Hepatocyte (in vitro differentiated cells): Measurements from ENCODE around the gene PCDH9. TPM values are rescaled to one million over a fixed set of nuclear protein-coding genes. Genes with fewer than 3 reads are reported as not detected.

Source experiments
- DNase-seq: peaks from one replicate; pipeline ENCODE4 v3.0.0-alpha.2; 2016; ENCODE audit warnings: low spot score
- H2AFZ ChIP-seq: fragments of 200-600 bp; sonication (generic); 2 replicates; pipeline ENCODE4 v1.6.0; 2016; ENCODE audit warnings: antibody characterized with exemption, mild to moderate bottlenecking
- H3K27ac ChIP-seq: fragments of 200-600 bp; sonication (generic); 2 replicates; pipeline ENCODE4 v1.5.1; 2016; ENCODE audit warnings: mild to moderate bottlenecking
- H3K27me3 ChIP-seq: fragments of 200-600 bp; sonication (generic); 2 replicates; pipeline ENCODE4 v1.6.1; 2016
- H3K36me3 ChIP-seq: fragments of 200-600 bp; sonication (generic); replicated peaks from 2 replicates; pipeline ENCODE4 v1.5.1; 2016; ENCODE audit warnings: low read depth; ENCODE audit not compliant: insufficient read depth
- H3K4me1 ChIP-seq: fragments of 200-600 bp; sonication (generic); 2 replicates; pipeline ENCODE4 v1.5.1; 2016; ENCODE audit warnings: mild to moderate bottlenecking, moderate library complexity; ENCODE audit not compliant: insufficient read depth
- H3K4me2 ChIP-seq: fragments of 200-600 bp; sonication (generic); 2 replicates; pipeline ENCODE4 v1.6.0; 2016
- H3K4me3 ChIP-seq: fragments of 200-600 bp; sonication (generic); 2 replicates; pipeline ENCODE4 v1.5.1; 2016; ENCODE audit warnings: mild to moderate bottlenecking
- H3K79me2 ChIP-seq: fragments of 200-600 bp; sonication (generic); 2 replicates; pipeline ENCODE4 v1.6.0; 2017; ENCODE audit warnings: mild to moderate bottlenecking
- H3K9me2 ChIP-seq: fragments of 200-600 bp; sonication (generic); replicated peaks from 2 replicates; pipeline ENCODE4 v1.6.0; 2017; ENCODE audit warnings: mild to moderate bottlenecking; ENCODE audit not compliant: insufficient read depth
- H3K9me3 ChIP-seq: fragments of 200-600 bp; sonication (generic); 2 replicates; pipeline ENCODE4 v1.5.1; 2016; ENCODE audit warnings: low read depth, mild to moderate bottlenecking
- H4K20me1 ChIP-seq: fragments of 200-600 bp; sonication (generic); 2 replicates; pipeline ENCODE4 v1.6.0; 2016; ENCODE audit warnings: mild to moderate bottlenecking; ENCODE audit not compliant: insufficient read depth, poor library complexity, severe bottlenecking
- EZH2 ChIP-seq: fragments of 200-600 bp; sonication (generic); IDR thresholded peaks from 2 replicates; pipeline ENCODE4 v1.6.1; 2016; ENCODE audit warnings: antibody characterized with exemption, mild to moderate bottlenecking, borderline replicate concordance
- EZH2phosphoT487 ChIP-seq: fragments of 200-600 bp; sonication (generic); IDR thresholded peaks from one replicate; pipeline ENCODE4 v1.6.1; 2018; ENCODE audit warnings: antibody characterized with exemption, mild to moderate bottlenecking, low read depth, moderate library complexity; ENCODE audit not compliant: unreplicated experiment, severe bottlenecking
- WGBS: methylation state at CpG from one replicate; pipeline ENCODE4 v1.1.6; 2016; ENCODE audit warnings: low lambda C conversion rate; ENCODE audit errors: missing lambda C conversion rate; 5-methylcytosine and 5-hydroxymethylcytosine counted together
- polyA plus RNA-seq: library from polyadenylated mRNA; unstranded; fragments of >200 nt; fragmentation: Nextera tagmentation; extraction: Ambion mirVana; gene quantifications from 2 replicates; pipeline ENCODE4 v1.2.1, GENCODE V29; 2016
- total RNA-seq: library from RNA; depleted of rRNA; stranded (reverse); fragments of >200 nt; gene quantifications from 2 replicates; pipeline ENCODE4 v1.2.3, GENCODE V29; 2014
- TF ChIP-seq, protein P1 (sequence below): fragments of 200-600 bp; sonication (generic); IDR thresholded peaks from 2 replicates; pipeline ENCODE4 v1.5.1; 2016; ENCODE audit warnings: antibody characterized with exemption, mild to moderate bottlenecking; ENCODE audit not compliant: poor library complexity

PCDH9 gene
- total and polyA plus RNA-seq, 2 experiments from 2014 or later, result 6.9 to 15.0 TPM

DNA sequence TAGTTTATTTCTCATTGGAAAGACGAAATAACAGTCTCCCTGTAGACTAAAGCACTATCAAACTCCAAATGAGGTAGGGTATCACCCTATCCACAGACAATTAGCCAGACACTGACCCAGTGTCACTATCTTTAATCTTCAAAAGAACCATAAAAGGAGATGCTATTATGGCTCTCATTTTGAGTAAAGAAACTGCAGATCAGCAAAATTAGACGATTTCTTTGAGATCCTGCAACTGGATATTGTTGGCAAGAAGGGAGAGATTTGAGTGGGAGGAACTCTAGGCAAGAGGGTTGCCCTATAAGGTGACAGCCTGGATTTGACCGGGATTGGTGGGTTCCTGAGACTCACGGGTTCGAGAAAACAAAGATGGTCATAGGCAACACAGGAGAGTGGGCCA, 71.2 kb downstream of the PCDH9 start:
- TF ChIP-seq, protein P1, sequence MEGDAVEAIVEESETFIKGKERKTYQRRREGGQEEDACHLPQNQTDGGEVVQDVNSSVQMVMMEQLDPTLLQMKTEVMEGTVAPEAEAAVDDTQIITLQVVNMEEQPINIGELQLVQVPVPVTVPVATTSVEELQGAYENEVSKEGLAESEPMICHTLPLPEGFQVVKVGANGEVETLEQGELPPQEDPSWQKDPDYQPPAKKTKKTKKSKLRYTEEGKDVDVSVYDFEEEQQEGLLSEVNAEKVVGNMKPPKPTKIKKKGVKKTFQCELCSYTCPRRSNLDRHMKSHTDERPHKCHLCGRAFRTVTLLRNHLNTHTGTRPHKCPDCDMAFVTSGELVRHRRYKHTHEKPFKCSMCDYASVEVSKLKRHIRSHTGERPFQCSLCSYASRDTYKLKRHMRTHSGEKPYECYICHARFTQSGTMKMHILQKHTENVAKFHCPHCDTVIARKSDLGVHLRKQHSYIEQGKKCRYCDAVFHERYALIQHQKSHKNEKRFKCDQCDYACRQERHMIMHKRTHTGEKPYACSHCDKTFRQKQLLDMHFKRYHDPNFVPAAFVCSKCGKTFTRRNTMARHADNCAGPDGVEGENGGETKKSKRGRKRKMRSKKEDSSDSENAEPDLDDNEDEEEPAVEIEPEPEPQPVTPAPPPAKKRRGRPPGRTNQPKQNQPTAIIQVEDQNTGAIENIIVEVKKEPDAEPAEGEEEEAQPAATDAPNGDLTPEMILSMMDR, result no peak
- TF ChIP-seq EZH2 (no peak), EZH2phosphoT487 (no peak)
- Histone ChIP-seq H2AFZ (no peak overlapping the region), H4K20me1 (no peaks in the 10 kb centered on the region), H3K27me3 (no peaks in the 10 kb centered on the region), H3K4me1 (no peaks in the 10 kb centered on the region), H3K4me3 (no peak overlapping the region), H3K9me2 (no peaks in the 10 kb centered on the region), H3K79me2 (no peaks in the 10 kb centered on the region), H3K4me2 (no peak overlapping the region), H3K9me3 (no peaks in the 10 kb centered on the region), H3K27ac (no peak overlapping the region), H3K36me3 (no peaks in the 10 kb centered on the region)
- no peak for DNase-seq
- 93% methylated on average over 5 of the region's 5 CpGs for WGBS

DNA sequence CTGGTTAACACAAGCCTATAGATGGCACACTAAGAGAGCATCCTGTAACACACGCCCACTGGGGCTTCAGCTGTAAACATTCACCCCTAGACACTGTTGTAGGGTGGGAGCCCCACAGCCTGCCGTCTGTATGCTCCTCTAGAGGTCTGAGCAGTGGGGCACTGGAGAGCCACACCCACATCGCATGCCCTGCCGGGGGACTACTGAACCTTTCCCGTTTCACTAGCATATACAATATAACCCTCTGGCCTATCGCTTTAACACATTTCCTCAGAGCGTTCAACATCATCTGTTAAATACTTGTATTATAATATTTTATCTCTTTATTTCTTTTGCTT, 73.4 kb downstream of the PCDH9 start:
- no peaks in the 10 kb centered on the region for H4K20me1 ChIP-seq
- H3K9me2 ChIP-seq, result no peaks in the 10 kb centered on the region
- no peak overlapping the region for H3K4me3 ChIP-seq
- H2AFZ ChIP-seq, result no peak overlapping the region
- no peak overlapping the region for H3K4me2 ChIP-seq
- TF ChIP-seq, protein P1, result no peak
- no peak for TF ChIP-seq EZH2phosphoT487
- TF ChIP-seq EZH2, result no peak
- no peaks in the 10 kb centered on the region for H3K4me1 ChIP-seq
- no peaks in the 10 kb centered on the region for H3K36me3 ChIP-seq
- no peaks in the 10 kb centered on the region for H3K9me3 ChIP-seq
- H3K79me2 ChIP-seq, result no peaks in the 10 kb centered on the region
- no peak for DNase-seq
- H3K27me3 ChIP-seq, result no peaks in the 10 kb centered on the region
- H3K27ac ChIP-seq, result no peak overlapping the region
- WGBS, result 81% methylated on average over 7 of the region's 7 CpGs

DNA sequence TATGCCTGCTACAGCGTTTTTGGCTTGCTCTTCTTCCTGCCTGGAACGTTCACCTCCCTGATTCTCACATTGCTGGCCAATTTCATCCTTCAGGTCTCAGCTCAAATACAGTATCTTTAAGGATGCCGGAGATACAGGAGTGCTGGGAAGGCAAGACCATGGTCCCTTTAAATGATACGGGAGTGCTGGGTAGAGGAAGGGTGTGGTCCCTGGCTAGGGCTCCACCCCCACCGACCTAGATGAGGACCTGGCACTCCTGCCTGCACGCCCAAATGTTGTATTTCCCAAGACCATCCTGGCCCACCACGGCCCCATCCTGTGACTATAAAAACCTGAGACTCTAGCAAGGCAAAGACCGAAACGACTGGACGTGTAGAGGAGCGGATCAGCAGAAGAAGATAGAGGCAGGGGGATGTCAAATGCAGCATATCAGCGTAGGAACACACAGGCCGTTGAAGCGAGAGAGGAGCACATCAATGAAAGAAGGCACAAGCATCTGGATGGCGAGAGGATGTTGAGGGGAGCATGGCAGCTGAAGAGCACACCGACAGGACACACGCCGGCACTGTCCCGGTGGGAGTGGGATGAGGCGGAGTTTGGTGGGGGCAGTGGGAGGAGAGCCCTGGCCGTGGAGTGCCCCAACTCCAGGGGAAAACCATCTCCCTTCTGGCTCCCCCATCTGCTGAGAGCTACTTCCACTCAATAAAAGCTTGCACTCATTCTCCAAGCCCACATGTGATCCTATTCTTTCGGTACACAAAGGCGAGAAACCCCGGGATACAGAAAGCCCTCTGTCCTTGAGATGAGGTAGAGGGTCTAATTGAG, 74.0 kb downstream of the PCDH9 start:
- WGBS, result 89% methylated on average over 24 of the region's 24 CpGs
- H3K4me2 ChIP-seq, result no peak overlapping the region
- no peaks in the 10 kb centered on the region for H3K4me1 ChIP-seq
- no peaks in the 10 kb centered on the region for H3K79me2 ChIP-seq
- DNase-seq, result no peak
- no peak overlapping the region for H3K4me3 ChIP-seq
- H2AFZ ChIP-seq, result no peak overlapping the region
- TF ChIP-seq EZH2, result no peak
- TF ChIP-seq EZH2phosphoT487, result no peak
- TF ChIP-seq, protein P1, result no peak
- H4K20me1 ChIP-seq, result no peaks in the 10 kb centered on the region
- no peaks in the 10 kb centered on the region for H3K27me3 ChIP-seq
- no peaks in the 10 kb centered on the region for H3K36me3 ChIP-seq
- no peaks in the 10 kb centered on the region for H3K9me2 ChIP-seq
- no peaks in the 10 kb centered on the region for H3K9me3 ChIP-seq
- no peak overlapping the region for H3K27ac ChIP-seq
